Measurements from ENCODE around the gene SLC5A4. TPM values are rescaled to one million over a fixed set of nuclear protein-coding genes. Genes with fewer than 3 reads are reported as not detected.

Gene SLC5A4
- total RNA-seq, 1 experiment from 2014 or later, result 0.22 TPM

- TF ChIP-seq ZNF281 (CRISPR knock-in tag; IDR thresholded peaks at IDR 0.05), result no peak
These were observed 36.1 kb downstream of the SLC5A4 start (continued) for GRCh38 chr22:32219026-32219425.

GRCh38 chr22:32218470-32218869 is 36.7 kb downstream of the SLC5A4 start:
- Mint-ChIP-seq H3K27me3 (ENCODE audit: low read depth) (no peaks in the 10 kb centered on the region), H3K4me3 (no peak overlapping the region), H3K9me3 (0 out of 2 replicates have a peak, but pooled peaks cover 6% of the 10 kb centered on the region), H3K36me3 (peaks cover 5% of the 10 kb centered on the region), H3K4me1 (peaks cover 5% of the 10 kb centered on the region), H3K27ac (no peak overlapping the region)
- TF ChIP-seq SP1 (CRISPR knock-in tag; conservative IDR thresholded peaks at IDR 0.05) (no peak), RORB (CRISPR knock-in tag; IDR thresholded peaks at IDR 0.05) (no peak), ATF2 (CRISPR knock-in tag; IDR thresholded peaks at IDR 0.05; ENCODE audit: borderline replicate concordance, low read depth) (no peak)
- DNase-seq (ENCODE audit: low spot score), result no peak
- ChIA-PET CTCF (interaction anchor here (0.7 to 2.8 kb wide), 5 partner anchors 11 to 90 kb away, joined by 3 to 17 read pairs (median 5); no protein-coding TSS in a partner anchor), POLR2A (no interaction called here)
- no peak for ATAC-seq

GRCh38 chr22:32217465-32217864 is 37.7 kb downstream of the SLC5A4 start:
- Mint-ChIP-seq H3K9me3 (0 out of 2 replicates have a peak, but pooled peaks cover 6% of the 10 kb centered on the region), H3K4me1 (peaks cover 6% of the 10 kb centered on the region), H3K27ac (no peak overlapping the region), H3K27me3 (ENCODE audit: low read depth) (no peaks in the 10 kb centered on the region), H3K36me3 (peaks cover 5% of the 10 kb centered on the region), H3K4me3 (no peak overlapping the region)
- no peak for DNase-seq (ENCODE audit: low spot score)
- no peak for TF ChIP-seq RORB (CRISPR knock-in tag; IDR thresholded peaks at IDR 0.05)
- no peak for TF ChIP-seq IRF1 (CRISPR knock-in tag; IDR thresholded peaks at IDR 0.05)
- no peak for TF ChIP-seq SMAD3 (CRISPR knock-in tag; IDR thresholded peaks at IDR 0.05; ENCODE audit: borderline replicate concordance)
- no peak for TF ChIP-seq TCF7 (CRISPR knock-in tag; IDR thresholded peaks at IDR 0.05; ENCODE audit: low read depth)
- TF ChIP-seq EMX1 (CRISPR knock-in tag; IDR thresholded peaks at IDR 0.05), result no peak
- no peak for TF ChIP-seq SP1 (CRISPR knock-in tag; conservative IDR thresholded peaks at IDR 0.05)
- ChIA-PET CTCF (interaction anchor here (0.9 to 2.8 kb wide), 2 partner anchors 10 to 89 kb away, joined by 5 to 17 read pairs; no protein-coding TSS in a partner anchor), POLR2A (no interaction called here)
- no peak for ATAC-seq

- H3K4me1 Mint-ChIP-seq, result peaks cover 10% of the 10 kb centered on the region
- H3K27ac Mint-ChIP-seq, result peak overlapping the region; percentile 48
- no peak overlapping the region for H3K4me3 Mint-ChIP-seq
- H3K9me3 Mint-ChIP-seq, result 0 out of 2 replicates have a peak, but pooled peaks cover 6% of the 10 kb centered on the region
- no peaks in the 10 kb centered on the region for H3K27me3 Mint-ChIP-seq (ENCODE audit: low read depth)
- POLR2A ChIA-PET, result no interaction called here
- CTCF ChIA-PET, result interaction anchor here (2.8 kb wide), 1 partner anchor 10 kb away, joined by 17 read pairs; no protein-coding TSS in a partner anchor
- DNase-seq (ENCODE audit: low spot score), result no peak
- ATAC-seq, result no peak
- peaks cover 5% of the 10 kb centered on the region for H3K36me3 Mint-ChIP-seq
- TF ChIP-seq ZNF263 (CRISPR knock-in tag; IDR thresholded peaks at IDR 0.05; ENCODE audit: low read depth) (no peak), JAZF1 (CRISPR knock-in tag; IDR thresholded peaks at IDR 0.05) (no peak), SOX15 (CRISPR knock-in tag; IDR thresholded peaks at IDR 0.05) (no peak), ZNF121 (CRISPR knock-in tag; IDR thresholded peaks at IDR 0.05) (no peak), FOXP1 (CRISPR knock-in tag; IDR thresholded peaks at IDR 0.05; ENCODE audit: borderline replicate concordance) (no peak), ELF4 (CRISPR knock-in tag; IDR thresholded peaks at IDR 0.05; ENCODE audit: low read depth) (no peak), MAX (CRISPR knock-in tag; IDR thresholded peaks at IDR 0.05) (no peak), CDX4 (CRISPR knock-in tag; IDR thresholded peaks at IDR 0.05; ENCODE audit: borderline replicate concordance) (no peak), NR1H2 (CRISPR knock-in tag; IDR thresholded peaks at IDR 0.05) (no peak), ZNF396 (CRISPR knock-in tag; IDR thresholded peaks at IDR 0.05; ENCODE audit: borderline replicate concordance) (no peak), PRRX2 (CRISPR knock-in tag; IDR thresholded peaks at IDR 0.05) (no peak), ZNF512 (CRISPR knock-in tag; IDR thresholded peaks at IDR 0.05; ENCODE audit: borderline replicate concordance) (no peak), HMGA2 (CRISPR knock-in tag; IDR thresholded peaks at IDR 0.05) (no peak), MXD4 (CRISPR knock-in tag; IDR thresholded peaks at IDR 0.05; ENCODE audit: borderline replicate concordance) (no peak), GABPB1 (CRISPR knock-in tag; IDR thresholded peaks at IDR 0.05) (no peak), SMAD3 (CRISPR knock-in tag; IDR thresholded peaks at IDR 0.05; ENCODE audit: borderline replicate concordance) (no peak)
These were observed 38.2 kb downstream of the SLC5A4 start for GRCh38 chr22:32216911-32217310.

Data from WTC11 (cell line).